ENCODE data around the gene PRMT9.

DNA sequence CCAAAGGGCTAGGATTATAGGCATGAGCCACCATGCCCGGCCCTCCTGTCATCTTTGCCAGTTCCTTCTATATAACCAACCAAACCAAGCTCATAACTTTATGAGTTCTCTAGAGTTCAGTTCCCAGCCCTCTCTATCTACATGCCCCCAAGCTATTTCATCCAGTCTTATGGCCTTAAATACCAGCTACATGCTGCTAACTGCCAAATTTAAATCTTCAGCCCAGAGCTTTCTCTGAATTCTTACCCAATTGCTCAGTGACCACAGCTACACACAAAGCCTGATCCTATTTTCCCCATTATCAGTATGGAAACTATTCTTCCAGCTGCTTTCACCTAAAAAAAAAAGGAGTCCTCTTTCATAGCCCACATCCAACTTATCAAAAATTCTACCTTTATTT lies 43.6 kb downstream of the PRMT9 start:
- TF ChIP-seq, protein P1, sequence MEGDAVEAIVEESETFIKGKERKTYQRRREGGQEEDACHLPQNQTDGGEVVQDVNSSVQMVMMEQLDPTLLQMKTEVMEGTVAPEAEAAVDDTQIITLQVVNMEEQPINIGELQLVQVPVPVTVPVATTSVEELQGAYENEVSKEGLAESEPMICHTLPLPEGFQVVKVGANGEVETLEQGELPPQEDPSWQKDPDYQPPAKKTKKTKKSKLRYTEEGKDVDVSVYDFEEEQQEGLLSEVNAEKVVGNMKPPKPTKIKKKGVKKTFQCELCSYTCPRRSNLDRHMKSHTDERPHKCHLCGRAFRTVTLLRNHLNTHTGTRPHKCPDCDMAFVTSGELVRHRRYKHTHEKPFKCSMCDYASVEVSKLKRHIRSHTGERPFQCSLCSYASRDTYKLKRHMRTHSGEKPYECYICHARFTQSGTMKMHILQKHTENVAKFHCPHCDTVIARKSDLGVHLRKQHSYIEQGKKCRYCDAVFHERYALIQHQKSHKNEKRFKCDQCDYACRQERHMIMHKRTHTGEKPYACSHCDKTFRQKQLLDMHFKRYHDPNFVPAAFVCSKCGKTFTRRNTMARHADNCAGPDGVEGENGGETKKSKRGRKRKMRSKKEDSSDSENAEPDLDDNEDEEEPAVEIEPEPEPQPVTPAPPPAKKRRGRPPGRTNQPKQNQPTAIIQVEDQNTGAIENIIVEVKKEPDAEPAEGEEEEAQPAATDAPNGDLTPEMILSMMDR (IDR thresholded peaks at IDR 0.05), result no peak
- TF ChIP-seq EP300 (IDR thresholded peaks at IDR 0.05), result no peak
